ENCODE results near the gene ST3GAL3.
A peak's percentile ranks its signal among the peaks of the same experiment; 100 is the strongest.

ST3GAL3 gene

GRCh38 chr1:43819357-43819756 is 112.0 kb downstream of the ST3GAL3 start:
- Histone ChIP-seq H3K27me3 (ENCODE audit: insufficient read depth, low read depth) (no peaks in the 10 kb centered on the region), H3K79me2 (ENCODE audit: insufficient read depth, low read depth) (no peaks in the 10 kb centered on the region), H3K36me3 (ENCODE audit: insufficient read depth) (no peaks in the 10 kb centered on the region), H2AFZ (ENCODE audit: low read depth) (no peak overlapping the region), H3K9ac (no peak overlapping the region), H3K4me2 (no peak overlapping the region), H3K4me3 (IDR thresholded peaks at IDR 0.05; ENCODE audit: insufficient read depth, low read depth, low read length) (no peak overlapping the region), H3K27ac (no peak overlapping the region), H3K4me1 (ENCODE audit: low read depth, poor library complexity, severe bottlenecking) (peaks cover 32% of the 10 kb centered on the region), H4K20me1 (ENCODE audit: insufficient read depth) (no peaks in the 10 kb centered on the region)
- TF ChIP-seq CTCF (conservative IDR thresholded peaks at IDR 0.05; ENCODE audit: low read depth, low read length): no peak

GRCh38 chr1:43821471-43821870 is 114.1 kb downstream of the ST3GAL3 start:
- H2AFZ ChIP-seq (ENCODE audit: low read depth): no peak overlapping the region
- no peak overlapping the region for H3K4me2 ChIP-seq
- H4K20me1 ChIP-seq (ENCODE audit: insufficient read depth): no peaks in the 10 kb centered on the region
- H3K27ac ChIP-seq: no peak overlapping the region
- peaks cover 19% of the 10 kb centered on the region for H3K4me1 ChIP-seq (ENCODE audit: low read depth, poor library complexity, severe bottlenecking)
- H3K27me3 ChIP-seq (ENCODE audit: insufficient read depth, low read depth): no peaks in the 10 kb centered on the region
- no peaks in the 10 kb centered on the region for H3K79me2 ChIP-seq (ENCODE audit: insufficient read depth, low read depth)
- no peak overlapping the region for H3K9ac ChIP-seq
- TF ChIP-seq CTCF (conservative IDR thresholded peaks at IDR 0.05; ENCODE audit: low read depth, low read length): no peak
- H3K4me3 ChIP-seq (IDR thresholded peaks at IDR 0.05; ENCODE audit: insufficient read depth, low read depth, low read length): no peak overlapping the region
- H3K36me3 ChIP-seq (ENCODE audit: insufficient read depth): no peaks in the 10 kb centered on the region; the same call in 1 of the 2 replicates

- H3K27me3 ChIP-seq (ENCODE audit: insufficient read depth, low read depth): no peaks in the 10 kb centered on the region
- TF ChIP-seq CTCF (conservative IDR thresholded peaks at IDR 0.05; ENCODE audit: low read depth, low read length): no peak
- no peak overlapping the region for H2AFZ ChIP-seq (ENCODE audit: low read depth)
- H3K79me2 ChIP-seq (ENCODE audit: insufficient read depth, low read depth): no peaks in the 10 kb centered on the region
- H3K4me1 ChIP-seq (ENCODE audit: low read depth, poor library complexity, severe bottlenecking): peaks cover 23% of the 10 kb centered on the region
- no peak overlapping the region for H3K9ac ChIP-seq
- H3K4me3 ChIP-seq (IDR thresholded peaks at IDR 0.05; ENCODE audit: insufficient read depth, low read depth, low read length): no peak overlapping the region
- H3K36me3 ChIP-seq (ENCODE audit: insufficient read depth): no peaks in the 10 kb centered on the region; the same call in 1 of the 2 replicates
- no peaks in the 10 kb centered on the region for H4K20me1 ChIP-seq (ENCODE audit: insufficient read depth)
- no peak overlapping the region; the same call in 1 of the 2 replicates for H3K27ac ChIP-seq
- H3K4me2 ChIP-seq: peak overlapping the region; percentile 18; the same call in 1 of the 2 replicates
Measured at GRCh38 chr1:43822040-43822690, 114.8 kb downstream of the ST3GAL3 start.

GRCh38 chr1:43824795-43825194 is 117.5 kb downstream of the ST3GAL3 start:
- no peak overlapping the region for H2AFZ ChIP-seq (ENCODE audit: low read depth)
- no peak overlapping the region for H3K4me3 ChIP-seq (IDR thresholded peaks at IDR 0.05; ENCODE audit: insufficient read depth, low read depth, low read length)
- peaks cover 49% of the 10 kb centered on the region for H3K4me1 ChIP-seq (ENCODE audit: low read depth, poor library complexity, severe bottlenecking)
- H3K27me3 ChIP-seq (ENCODE audit: insufficient read depth, low read depth): no peaks in the 10 kb centered on the region
- H3K9ac ChIP-seq: no peak overlapping the region
- H3K79me2 ChIP-seq (ENCODE audit: insufficient read depth, low read depth): no peaks in the 10 kb centered on the region
- H3K27ac ChIP-seq: no peak overlapping the region
- no peak for TF ChIP-seq CTCF (conservative IDR thresholded peaks at IDR 0.05; ENCODE audit: low read depth, low read length)
- H4K20me1 ChIP-seq (ENCODE audit: insufficient read depth): no peaks in the 10 kb centered on the region
- H3K4me2 ChIP-seq: no peak overlapping the region
- no peaks in the 10 kb centered on the region; the same call in 1 of the 2 replicates for H3K36me3 ChIP-seq (ENCODE audit: insufficient read depth)

Measured in KMS-11 (cell line).